GM19372 (cell line): ENCODE results near the gene RUNX3.
A peak's percentile ranks its signal among the peaks of the same experiment; 100 is the strongest.

Source experiments
- ATAC-seq: cut with Tn5 transposase; IDR thresholded peaks from one replicate; pipeline ENCODE4 v1.9.1; 2021; ENCODE audit warnings: mild to moderate bottlenecking, low read depth, moderate library complexity; ENCODE audit not compliant: unreplicated experiment

The RUNX3 gene

DNA sequence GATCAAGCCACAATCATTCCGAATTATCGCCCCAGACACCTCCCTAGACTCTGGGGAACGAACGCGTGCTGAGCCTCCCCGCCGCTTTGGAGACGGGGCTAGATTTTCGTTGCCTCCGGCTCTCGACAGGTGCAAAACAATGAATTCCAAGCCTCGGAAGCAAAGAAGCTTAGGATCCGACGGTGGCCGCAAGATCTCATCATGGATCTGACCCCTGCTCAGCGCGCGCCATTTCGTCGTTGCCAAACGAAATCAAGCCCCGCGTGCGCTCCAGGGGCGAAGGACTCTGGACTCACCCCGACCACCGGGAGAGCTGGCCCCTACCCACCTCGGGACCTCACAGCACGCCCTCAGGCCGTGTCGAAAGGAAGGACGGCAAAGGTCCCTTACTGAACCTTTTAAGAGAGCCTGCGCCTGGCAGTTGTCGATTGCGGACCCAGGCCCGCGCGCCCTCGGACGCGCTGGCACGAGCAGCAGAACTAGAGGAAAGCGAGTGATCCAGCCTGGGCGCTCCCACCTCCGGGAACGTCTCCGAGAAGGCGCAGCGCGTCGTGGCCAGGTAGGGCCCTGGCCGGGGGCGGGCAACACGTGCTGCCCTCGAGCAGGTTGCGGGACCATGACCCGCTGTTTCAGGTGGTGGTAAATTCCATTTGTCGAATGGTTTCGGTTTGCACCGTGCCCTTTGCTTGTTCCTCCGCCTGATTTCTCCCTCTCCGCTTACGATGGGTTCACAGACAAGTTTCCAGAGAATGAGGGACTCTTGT lies 1.6 kb upstream of the RUNX3 start:
- ATAC-seq: no peak

DNA sequence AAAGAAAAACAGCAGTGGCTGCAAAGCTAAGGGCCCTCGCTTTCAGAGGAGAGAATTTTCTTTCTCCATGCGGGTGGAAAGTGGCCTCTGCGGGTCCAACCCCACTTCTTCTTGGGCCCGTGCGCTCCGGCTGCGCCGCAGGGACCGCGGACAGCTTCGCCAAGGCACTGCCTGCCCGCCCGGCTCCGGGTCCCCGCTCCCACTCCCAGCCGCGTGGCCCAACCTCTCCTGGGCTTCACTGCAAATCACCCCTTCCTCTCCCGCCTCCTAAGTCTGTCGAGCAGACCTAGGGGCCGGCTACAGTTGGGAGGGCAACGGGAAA lies 1.0 kb upstream of the RUNX3 start:
- no peak for ATAC-seq

DNA sequence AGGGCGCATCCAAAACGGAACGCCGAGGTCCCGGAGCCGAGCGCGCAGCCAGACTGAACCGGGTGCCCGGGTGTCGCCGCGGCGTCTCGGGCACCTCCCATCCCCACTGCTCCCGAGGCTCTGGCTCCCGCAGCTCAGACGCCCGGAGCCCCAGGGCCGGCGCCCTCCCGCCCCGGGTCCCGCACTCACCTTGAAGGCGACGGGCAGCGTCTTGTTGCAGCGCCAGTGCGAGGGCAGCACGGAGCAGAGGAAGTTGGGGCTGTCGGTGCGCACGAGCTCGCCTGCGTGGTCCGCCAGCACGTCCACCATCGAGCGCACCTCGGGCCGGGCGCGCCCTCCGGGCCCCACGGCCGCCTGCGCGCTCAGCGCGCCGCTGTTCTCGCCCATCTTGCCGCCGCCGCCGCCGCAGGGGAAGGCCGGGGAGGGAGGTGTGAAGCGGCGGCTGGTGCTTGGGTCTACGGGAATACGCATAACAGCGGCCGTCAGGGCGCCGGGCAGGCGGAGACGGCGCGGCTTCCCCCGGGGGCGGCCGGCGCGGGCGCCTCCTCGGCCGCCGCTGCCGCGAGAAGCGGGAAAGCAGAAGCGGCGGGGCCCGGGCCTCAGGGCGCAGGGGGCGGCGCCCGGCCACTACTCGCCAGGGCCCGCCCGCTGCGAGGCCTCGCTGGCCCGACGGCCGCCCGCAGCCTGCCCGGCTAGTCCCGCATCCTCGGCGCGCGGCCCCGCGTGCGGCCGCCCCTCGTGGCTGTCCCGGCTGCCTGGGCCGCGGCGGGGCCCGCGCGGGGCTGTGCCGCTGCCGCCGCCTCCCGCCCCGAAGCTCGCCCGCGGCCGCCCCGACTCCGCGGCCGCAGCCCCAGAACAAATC lies 447 bp downstream of the RUNX3 start:
- peak; percentile 16 for ATAC-seq

DNA sequence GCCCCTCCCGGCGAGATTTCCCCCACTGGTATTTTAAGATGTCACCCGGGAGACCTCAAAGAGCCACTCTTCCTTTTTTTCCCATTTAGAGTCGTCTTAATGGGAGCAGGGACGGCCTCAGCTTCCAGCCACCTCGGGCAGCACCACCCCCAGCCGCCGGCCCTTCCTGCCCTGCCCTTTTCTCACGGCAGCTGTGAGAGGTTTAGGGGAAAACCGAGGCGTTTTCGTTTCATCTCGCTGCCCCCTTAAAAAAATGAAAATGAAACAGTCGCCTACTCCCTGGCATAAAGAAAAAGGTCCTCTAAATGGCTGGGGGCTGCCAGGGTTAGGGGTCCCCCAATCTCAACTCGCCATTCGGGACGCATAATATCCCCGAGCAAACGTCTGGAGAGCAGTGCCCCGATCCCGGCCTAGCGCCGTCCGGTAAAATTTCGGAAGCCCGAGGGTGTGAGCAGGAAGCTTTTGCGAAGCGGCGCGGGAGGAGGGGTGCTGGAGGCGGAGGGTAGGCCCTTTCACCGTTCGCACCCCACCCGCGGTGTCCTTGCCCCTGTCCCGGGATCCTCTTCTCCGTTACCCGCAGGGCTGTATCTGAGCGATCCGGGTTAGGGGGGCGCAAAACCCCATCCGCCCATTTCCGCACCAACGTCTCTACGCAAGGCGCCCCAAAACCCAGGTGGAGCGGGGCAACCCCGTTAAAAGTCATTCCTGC lies 1.2 kb downstream of the RUNX3 start:
- no peak for ATAC-seq

DNA sequence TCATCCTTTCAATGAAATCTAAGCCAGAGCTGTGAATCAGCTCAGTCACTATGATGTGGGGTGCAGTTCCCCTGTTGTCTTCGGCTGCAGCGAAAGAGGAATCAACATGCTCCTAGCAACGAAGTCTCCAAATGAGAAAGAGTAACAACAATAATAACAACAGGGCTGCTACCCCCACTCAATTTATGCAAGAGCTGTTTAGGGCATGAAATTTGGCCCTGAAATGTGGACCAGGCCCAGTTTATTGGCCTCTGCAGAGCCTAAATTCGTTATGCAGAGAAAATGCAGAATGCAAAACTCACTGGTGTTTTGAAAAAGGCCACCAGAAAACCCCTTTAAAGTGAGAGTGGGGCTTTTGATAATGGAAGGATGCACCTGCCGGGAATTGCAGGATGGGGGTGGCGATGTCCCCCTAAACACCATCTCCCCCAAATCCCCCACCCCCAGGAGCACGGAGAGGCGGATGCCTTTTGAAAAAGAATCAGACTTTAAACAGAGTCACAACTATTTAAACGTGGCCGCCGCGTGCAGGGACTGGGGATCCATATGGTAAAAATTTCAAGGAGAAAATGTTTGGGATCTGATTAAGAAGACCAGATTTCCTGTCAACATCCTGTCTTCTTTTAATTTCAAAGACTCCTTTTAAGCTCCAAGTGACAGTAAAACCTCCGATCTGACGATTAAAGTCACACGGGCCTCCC lies 1.9 kb downstream of the RUNX3 start:
- no peak for ATAC-seq

DNA sequence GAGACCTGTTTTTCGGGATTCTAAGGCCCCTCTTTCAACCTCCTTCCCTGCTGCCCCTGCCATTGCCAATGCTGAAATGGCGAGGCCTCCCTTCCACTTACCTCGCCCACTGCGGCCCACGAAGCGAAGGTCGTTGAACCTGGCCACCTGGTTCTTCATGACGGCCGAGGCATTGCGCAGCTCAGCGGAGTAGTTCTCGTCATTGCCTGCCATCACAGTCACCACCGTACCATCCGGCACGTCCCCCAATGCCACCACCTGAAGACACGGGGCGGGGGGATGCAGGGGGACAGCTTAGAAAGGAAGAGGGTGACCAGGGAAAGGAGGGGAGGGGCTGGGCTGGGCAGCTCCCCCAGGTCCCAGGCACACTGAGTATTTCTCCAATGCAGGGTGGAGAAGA lies 2.6 kb downstream of the RUNX3 start:
- ATAC-seq: no peak

DNA sequence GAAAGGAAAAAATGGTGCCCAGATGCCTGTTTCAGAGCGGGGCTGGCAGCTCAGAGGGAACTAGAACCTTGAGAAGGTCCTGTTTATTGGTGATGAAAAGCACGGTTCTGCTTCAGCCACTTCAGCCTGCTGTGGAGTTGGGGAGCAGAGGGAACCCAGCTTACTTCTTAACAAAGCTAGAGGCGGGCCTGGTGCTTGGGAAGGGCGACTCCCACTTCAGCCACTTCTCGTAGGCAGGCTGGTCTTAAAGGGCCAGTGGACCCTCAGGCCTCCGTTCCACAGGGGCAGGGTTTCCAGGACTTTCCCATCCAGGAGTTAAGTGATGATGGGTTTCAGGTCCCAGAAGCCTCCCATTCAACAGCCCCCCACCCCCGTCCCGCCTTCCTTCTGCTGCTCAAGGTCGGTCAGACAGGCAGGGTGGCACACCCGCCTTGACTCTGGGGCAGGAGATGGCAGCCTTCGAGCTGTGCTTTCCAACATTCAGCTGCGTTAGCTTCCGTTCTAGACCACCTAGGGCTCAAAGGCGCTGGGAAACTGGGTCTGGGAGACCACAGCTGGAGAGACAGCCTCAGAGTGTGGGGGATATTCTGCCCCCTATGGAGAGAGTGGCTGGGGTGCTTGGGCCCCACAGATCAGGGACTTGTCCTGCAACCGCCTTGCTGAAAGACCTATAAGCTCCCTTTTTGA lies 3.4 kb downstream of the RUNX3 start:
- ATAC-seq: no peak

DNA sequence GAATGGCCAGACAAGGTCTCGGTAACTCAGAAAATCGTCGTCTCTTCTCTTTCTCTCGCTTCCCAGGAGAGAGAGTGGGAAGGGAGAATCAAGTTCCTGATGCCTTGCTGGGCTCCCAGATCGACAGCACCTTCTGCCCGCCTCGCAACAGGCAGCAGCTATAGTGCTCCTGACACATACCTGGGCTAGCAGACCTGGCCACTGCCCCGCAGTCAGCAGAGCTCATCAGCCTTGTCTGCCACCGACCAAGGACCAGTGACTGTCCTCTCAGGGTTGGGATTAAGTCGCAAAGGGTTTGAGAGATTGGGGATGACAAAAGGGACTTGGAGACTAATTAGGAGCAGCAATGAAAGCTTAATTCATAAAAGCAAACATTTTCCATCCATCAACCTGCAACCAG lies 4.1 kb downstream of the RUNX3 start:
- ATAC-seq: no peak

DNA sequence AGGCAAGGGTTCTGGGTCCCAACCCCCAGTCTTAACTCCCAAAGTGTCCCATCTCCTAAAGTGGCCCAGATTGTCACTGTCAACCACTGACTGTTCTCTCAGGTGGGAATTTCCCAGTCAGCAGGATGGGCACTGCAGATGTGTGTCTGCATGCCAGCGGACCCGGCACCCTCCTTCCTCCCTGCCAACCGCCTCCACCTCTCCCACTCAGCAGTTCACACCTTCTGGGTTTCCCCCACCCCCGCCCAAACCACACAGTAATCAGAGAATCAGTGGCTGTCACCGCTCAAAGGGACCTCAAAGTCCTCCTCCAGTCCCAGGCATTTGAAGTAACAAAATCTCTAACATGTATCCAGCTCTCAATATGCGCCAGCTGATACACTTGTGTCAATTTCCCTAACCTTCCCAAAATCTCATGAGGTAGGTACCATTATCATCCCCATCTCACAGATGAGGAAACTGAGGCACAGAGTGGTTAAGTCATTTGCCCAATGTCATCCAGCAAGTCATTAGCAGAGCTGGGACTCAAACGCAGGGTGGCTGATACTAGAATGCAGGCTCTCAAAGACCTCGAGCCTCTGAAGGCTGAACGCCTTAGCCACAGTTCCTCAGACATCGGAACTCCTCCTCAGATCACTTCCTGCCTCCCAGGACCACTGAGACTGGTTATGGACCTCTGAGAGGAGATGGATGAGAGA lies 4.8 kb downstream of the RUNX3 start:
- ATAC-seq: no peak

DNA sequence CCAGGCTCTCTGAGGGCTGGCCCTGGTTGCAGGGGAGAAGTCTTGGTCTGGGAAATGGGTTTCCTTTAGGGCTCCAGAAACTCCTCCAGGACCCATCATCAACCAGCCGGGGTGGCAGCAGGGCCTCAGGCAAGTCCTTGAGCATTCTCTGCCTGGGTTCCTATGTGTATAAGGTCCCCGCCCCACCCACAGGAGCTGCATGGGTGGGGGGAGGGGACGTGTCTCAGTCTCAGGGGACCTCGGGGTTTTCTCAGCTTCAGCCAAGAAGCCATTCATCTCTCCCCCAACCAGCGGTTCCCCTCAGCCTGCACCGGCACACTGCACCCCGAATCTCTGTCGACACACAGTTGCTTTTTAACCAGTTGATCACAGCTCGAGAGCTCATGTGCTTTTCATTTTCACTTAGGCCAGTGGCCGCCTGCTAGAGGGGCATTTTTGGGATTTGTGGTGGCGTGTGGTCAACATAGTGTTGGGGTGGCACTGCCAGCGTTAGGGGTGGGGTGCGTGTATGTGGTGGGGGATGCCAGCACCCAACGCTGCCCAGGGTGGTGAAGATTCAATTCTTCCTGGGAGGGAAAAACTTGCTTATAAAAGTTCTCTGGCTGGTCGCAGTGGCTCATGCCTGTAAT lies 6.5 kb downstream of the RUNX3 start:
- no peak for ATAC-seq

DNA sequence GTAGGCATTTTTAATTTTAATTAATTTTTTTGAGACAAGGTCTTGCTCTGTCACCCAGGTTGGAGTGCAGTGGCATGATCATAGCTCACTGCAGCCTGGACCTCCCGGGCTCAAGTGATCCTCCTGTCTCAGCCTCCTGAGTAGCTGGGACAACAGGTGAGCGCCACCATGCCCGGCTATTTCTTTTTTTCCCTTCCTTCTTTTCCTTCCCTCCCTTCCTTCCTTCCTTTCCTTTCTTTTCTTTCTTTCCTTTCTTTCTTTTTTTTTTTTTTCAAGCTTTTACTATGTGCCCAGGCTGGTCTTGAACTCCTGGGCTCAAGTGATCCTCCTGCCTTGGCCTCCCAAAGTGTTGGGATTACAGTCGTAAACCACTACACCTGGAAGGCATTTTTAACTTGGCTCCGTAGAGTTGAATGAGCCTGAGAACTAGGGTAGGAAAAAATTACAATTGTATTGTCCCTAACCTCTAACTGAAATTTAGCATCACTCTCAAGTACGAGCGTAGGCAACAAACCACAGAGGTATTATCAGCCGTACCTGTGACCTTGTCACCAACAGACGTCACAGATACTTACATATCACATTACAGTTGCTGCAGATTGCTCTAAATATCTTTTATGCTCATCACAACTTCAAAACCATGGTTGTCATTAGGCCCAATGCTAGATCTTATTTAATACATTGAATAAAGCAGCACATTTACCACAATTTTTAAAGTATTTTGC lies 8.0 kb downstream of the RUNX3 start:
- ATAC-seq: no peak

DNA sequence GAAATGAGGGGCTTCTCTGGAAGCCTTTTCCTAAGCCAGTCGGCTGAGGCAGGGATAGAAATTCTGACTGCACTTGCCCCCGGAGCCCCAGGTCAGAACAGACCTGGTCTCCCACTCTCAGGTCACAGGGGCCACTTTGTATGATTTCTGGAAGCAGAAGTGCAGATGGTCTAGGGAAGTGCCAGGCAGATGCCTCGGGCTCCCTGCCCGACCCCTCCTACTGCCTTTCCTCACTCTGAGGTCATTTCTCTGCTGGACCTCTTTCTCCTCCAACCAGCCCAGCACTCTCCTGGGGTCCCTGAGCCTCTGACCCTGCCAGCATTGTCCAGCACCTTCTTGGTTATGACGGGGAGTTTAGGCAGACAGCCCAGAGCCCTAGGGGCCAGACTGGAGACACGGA lies 8.7 kb downstream of the RUNX3 start:
- no peak for ATAC-seq

DNA sequence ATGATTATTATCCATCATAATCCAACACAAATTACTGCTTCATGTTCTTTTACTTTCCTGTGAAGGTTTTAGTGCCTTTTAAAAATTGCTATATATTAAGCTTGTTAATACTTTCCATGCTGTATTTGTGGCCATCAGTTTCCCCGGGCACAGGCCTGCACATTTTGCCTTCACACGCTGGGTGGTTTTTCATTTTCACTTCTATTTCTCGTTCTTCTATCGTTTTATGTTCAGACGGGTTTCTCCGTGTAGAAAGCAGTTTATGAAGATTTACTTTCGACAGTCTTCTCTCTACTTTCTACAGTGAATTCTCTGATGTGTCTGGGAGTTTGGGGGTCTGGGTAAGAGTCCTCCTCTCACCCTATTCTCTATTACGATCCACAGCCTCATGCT lies 9.5 kb downstream of the RUNX3 start:
- no peak for ATAC-seq

DNA sequence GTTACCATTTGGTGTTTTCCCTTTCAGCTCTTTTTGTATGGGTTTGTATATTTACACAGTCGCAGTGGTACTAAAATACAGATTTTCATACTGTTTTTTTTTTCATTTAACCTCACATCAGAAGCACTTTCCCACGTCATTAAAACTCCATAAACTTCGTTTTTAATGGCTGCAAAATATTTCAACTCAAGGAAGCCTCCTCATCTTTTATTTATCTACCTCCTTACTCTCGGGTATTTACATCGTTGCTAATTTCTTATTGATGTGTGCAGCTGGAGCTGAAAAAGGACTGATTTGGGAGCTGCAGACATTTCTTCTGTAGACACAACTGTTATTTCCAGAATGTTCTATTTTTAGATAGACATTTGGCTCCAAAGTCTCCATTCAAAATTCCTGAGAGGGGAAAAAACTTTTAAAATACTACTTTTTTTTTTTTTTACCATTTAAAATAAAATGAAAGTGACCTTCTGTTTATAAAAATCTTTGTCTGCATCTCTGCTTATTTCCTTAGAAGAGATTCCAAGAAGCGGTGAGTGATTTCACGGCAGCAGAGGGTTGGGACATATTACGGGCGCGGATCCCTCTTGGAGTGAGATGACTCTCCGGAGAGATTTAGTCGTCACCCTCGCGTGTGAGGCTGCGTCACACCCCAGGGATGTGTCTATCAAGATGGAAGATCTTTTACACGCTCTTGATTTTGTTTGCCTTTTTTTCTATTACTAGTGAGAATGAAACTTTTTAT lies 10.1 kb downstream of the RUNX3 start:
- ATAC-seq: no peak

DNA sequence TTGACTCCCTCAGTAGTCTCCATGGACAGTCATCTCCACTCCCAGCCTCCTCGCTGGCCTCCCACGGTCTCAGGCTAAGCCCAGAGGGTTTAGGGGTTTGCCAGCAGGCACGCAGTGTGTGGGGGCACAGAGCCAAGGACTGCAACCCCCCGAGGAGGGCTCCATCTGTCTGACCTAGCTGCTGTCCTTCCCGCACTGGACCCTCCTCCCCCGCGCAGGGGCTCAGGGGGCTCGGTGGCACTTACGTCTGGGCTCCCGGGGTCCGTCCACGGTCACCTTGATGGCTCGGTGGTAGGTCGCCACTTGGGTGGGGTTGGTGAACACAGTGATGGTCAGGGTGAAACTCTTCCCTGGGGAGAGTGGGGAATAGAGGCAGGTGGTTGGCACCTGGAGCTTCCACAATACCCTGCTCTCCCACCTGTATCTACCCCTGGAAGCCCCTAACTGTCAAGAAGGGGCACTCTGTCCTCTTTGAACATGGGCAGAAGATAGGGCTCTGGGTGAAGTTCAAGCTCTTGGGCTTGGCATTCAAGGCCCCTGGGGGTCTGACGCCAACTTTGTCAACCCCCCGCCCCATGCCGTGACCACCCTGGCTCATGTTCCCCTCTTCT lies 11.0 kb downstream of the RUNX3 start:
- no peak for ATAC-seq

DNA sequence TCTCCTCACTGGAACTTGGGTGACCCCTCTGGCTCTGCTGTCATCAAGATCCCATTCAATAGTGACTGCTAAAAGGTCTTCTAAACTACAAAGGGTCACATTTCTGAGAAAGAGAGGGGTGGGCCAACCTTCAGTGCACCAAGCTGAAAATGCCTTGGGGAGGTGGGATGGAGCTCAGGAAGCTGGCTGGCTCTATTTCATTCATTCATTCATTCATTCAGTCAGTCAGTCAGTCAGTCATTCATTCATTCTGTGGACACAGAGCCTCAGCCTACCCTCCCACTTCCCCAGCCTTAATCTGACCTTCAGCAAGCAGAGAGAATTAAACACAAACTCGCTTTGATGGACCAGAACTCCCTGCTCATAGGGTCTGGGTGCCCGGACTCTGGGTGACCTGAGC lies 11.7 kb downstream of the RUNX3 start:
- ATAC-seq: no peak

DNA sequence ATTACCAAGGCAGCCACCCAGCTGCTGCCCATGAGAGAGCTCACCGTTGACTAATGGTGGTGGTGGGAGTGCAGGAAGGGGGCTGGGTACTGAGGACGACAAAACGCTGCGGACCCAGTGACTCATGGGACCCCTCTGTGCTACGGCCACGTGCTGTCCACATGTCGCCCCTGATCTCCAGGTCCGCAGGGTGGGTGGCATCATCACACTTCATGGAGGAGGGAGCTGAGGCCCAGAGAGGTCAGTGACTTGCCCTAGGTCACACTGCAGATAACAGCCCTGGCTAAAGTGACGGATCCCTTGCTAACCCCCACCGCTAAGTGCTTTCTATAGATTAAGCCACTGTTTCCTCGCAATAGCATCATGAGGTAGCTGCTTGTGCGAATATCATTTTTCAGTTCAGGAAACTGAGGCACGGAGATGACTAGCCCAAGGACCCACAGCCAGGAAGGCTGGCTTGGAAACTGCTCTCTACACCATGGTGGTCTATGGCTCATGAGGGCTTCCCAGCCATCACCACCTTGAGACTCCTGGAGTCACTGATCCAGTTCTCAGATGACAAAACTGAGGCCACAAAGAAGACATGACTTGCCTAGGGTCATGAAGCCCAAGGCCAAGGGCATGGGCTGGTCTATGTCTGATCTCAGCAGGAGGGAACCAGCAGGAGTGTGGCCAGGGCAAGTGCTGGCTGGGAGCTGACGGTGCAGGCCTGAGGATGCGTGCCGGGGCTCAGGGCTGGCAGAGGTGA lies 12.6 kb downstream of the RUNX3 start:
- ATAC-seq: no peak
